BJ (cell line): ENCODE measurements around the gene STK32B. TPM values are rescaled to one million over a fixed set of nuclear protein-coding genes. Genes with fewer than 3 reads are reported as not detected.

Experiments
- CTCF ChIA-PET: fragments of 350-600 bp; formaldehyde crosslinking; extraction: SDS; loops from one replicate; lab custom pipeline; 2021; ENCODE audit warnings: antibody characterized with exemption, inconsistent platforms; lab: Yijun Ruan, JAX
- POLR2A ChIA-PET: fragments of 300-600 bp; sonication (Branson Sonifier 250); formaldehyde crosslinking; extraction: SDS; loops from one replicate; lab custom pipeline; 2021; ENCODE audit warnings: antibody characterized with exemption; lab: Charles Lee
- DNase-seq: peaks from one replicate; pipeline ENCODE4 v3.0.0-alpha.2; 2011; ENCODE audit warnings: low read depth
- H3K27me3 ChIP-seq: 2 replicates; pipeline ENCODE4 v1.6.0; 2011; ENCODE audit warnings: low read length; ENCODE audit not compliant: control insufficient read depth, insufficient read depth
- H3K36me3 ChIP-seq: 2 replicates; pipeline ENCODE4 v1.5.1; 2011; ENCODE audit warnings: low read length; ENCODE audit not compliant: control insufficient read depth, insufficient read depth
- H3K4me3 ChIP-seq: 2 replicates; pipeline ENCODE4 v1.5.1; 2011; ENCODE audit warnings: low read depth, mild to moderate bottlenecking, control low read depth, low read length
- CTCF ChIP-seq: IDR thresholded peaks from 2 replicates; pipeline ENCODE4 v1.5.1; 2011; ENCODE audit warnings: low read depth, mild to moderate bottlenecking, control low read depth, inconsistent platforms, low read length, moderate library complexity; ENCODE audit not compliant: insufficient read depth
- polyA plus RNA-seq: library from polyadenylated mRNA; depleted of rRNA; stranded (reverse); fragments of >200 nt; gene quantifications from 2 replicates; pipeline ENCODE4 v1.2.3, GENCODE V29; 2011

STK32B gene
- polyA plus RNA-seq, 1 experiment = 11.2 TPM

- no peaks in the 10 kb centered on the region for H3K36me3 ChIP-seq
- H3K27me3 ChIP-seq = no peaks in the 10 kb centered on the region
- DNase-seq = peak; percentile 62
- ChIA-PET CTCF (interaction anchor here (1.2 to 1.7 kb wide), 3 partner anchors 21 to 163 kb away, joined by 3 to 5 read pairs (median 3); no protein-coding TSS in a partner anchor), POLR2A (interaction anchor here (0.6 kb wide), 1 partner anchor 305 kb away, joined by 9 read pairs; no protein-coding TSS in a partner anchor)
- no peak for TF ChIP-seq CTCF
- H3K4me3 ChIP-seq = no peak overlapping the region
These were observed 106.8 kb downstream of the STK32B start for GRCh38 chr4:5157791-5158770.

- no peak for DNase-seq
- TF ChIP-seq CTCF = no peak
- H3K4me3 ChIP-seq = no peak overlapping the region
- ChIA-PET CTCF (interaction anchor here (1.3 to 1.7 kb wide), 2 partner anchors 21 to 24 kb away, joined by 3 to 5 read pairs; no protein-coding TSS in a partner anchor), POLR2A (interaction anchor here (0.6 kb wide), 1 partner anchor 306 kb away, joined by 9 read pairs; no protein-coding TSS in a partner anchor)
- H3K27me3 ChIP-seq = no peaks in the 10 kb centered on the region
- H3K36me3 ChIP-seq = no peaks in the 10 kb centered on the region
These were observed 107.5 kb downstream of the STK32B start for GRCh38 chr4:5158825-5159224.

GRCh38 chr4:5160668-5161067 is 109.4 kb downstream of the STK32B start:
- POLR2A ChIA-PET = no interaction called here

GRCh38 chr4:5162909-5163508 is 111.7 kb downstream of the STK32B start:
- no peaks in the 10 kb centered on the region for H3K27me3 ChIP-seq
- no peak for DNase-seq
- ChIA-PET POLR2A (no interaction called here), CTCF (no interaction called here)
- no peak for TF ChIP-seq CTCF
- no peak overlapping the region for H3K4me3 ChIP-seq
- no peaks in the 10 kb centered on the region for H3K36me3 ChIP-seq

More at GRCh38 chr4:5160668-5161067, 109.4 kb downstream of the STK32B start:
- CTCF ChIA-PET = no interaction called here
- Histone ChIP-seq H3K27me3 (no peaks in the 10 kb centered on the region), H3K4me3 (no peak overlapping the region), H3K36me3 (no peaks in the 10 kb centered on the region)
- TF ChIP-seq CTCF = no peak
- DNase-seq = no peak
